HG02852 (cell line): ENCODE data around the gene SMTNL2.

ENCODE experiments used
- ATAC-seq: cut with Tn5 transposase; IDR thresholded peaks from one replicate; pipeline ENCODE4 v1.9.1; 2021; ENCODE audit warnings: mild to moderate bottlenecking, moderate library complexity; ENCODE audit not compliant: unreplicated experiment

Gene SMTNL2

GRCh38 chr17:4584101-4584916 lies at the start of gene SMTNL2:
Gene SMTNL2 (plus strand): TSS chr17:4584529. CDS start chr17:4584606, 77 bp downstream.
- no peak for ATAC-seq

- ATAC-seq, result no peak
Measured at GRCh38 chr17:4534928-4535666, 49.2 kb upstream of the SMTNL2 start.

GRCh38 chr17:4535667-4536258 lies 48.6 kb upstream of the SMTNL2 start:
- ATAC-seq, result no peak

GRCh38 chr17:4536259-4536741 lies 48.0 kb upstream of the SMTNL2 start:
- no peak for ATAC-seq

- ATAC-seq, result no peak
Measured at GRCh38 chr17:4536742-4537411, 47.5 kb upstream of the SMTNL2 start.

- ATAC-seq, result no peak
Measured at GRCh38 chr17:4537451-4538235, 46.7 kb upstream of the SMTNL2 start.

- ATAC-seq, result no peak
Measured at GRCh38 chr17:4538236-4539002, 45.9 kb upstream of the SMTNL2 start.

- ATAC-seq, result no peak
Measured at GRCh38 chr17:4539025-4539424, 45.3 kb upstream of the SMTNL2 start.

- no peak for ATAC-seq
Measured at GRCh38 chr17:4539576-4540223, 44.6 kb upstream of the SMTNL2 start.

- no peak for ATAC-seq
Measured at GRCh38 chr17:4540224-4540651, 44.1 kb upstream of the SMTNL2 start.

- no peak for ATAC-seq
Measured at GRCh38 chr17:4540687-4541327, 43.5 kb upstream of the SMTNL2 start.

GRCh38 chr17:4541328-4542002 lies 42.9 kb upstream of the SMTNL2 start:
- ATAC-seq, result no peak

GRCh38 chr17:4542003-4542725 lies 42.2 kb upstream of the SMTNL2 start:
- no peak for ATAC-seq

- ATAC-seq, result no peak
Measured at GRCh38 chr17:4542726-4543191, 41.6 kb upstream of the SMTNL2 start.

GRCh38 chr17:4543557-4544026 lies 40.7 kb upstream of the SMTNL2 start:
- ATAC-seq, result no peak

GRCh38 chr17:4544135-4544950 lies 40.0 kb upstream of the SMTNL2 start:
- ATAC-seq, result no peak
